Measurements from ENCODE around the gene POU5F2.

Gene POU5F2

DNA sequence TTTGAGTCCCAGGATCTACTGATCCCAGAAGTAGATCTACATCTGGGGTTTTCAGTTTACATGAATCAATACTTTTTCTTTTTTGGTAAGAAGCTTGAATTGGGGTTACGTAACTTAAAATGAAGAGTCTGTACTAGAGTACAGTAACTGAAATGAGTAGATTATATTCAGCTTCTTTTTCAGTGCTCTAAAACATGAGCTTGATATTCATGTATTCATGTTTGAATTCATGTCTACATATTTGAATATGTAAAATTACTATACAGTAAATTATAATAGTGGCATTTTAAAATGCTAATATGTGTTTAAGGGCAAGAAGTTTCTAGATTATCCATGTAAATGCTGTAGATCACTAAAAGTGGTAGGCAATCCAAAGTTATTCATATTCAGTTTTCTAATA, 14.8 kb downstream of the POU5F2 start:
- Mint-ChIP-seq H3K4me3 (no peak overlapping the region), H3K36me3 (peaks cover 0 to 3% of the 10 kb centered on the region in 2 donors), H3K27ac (no peak overlapping the region), H3K9me3 (no peaks in the 10 kb centered on the region), H3K27me3 (no peaks in the 10 kb centered on the region), H3K4me1 (no peaks in the 10 kb centered on the region)
- DNase-seq (no peak), ATAC-seq (replicated peaks) (no peak)

- ATAC-seq (replicated peaks) = no peak
- Mint-ChIP-seq H3K27ac (no peak overlapping the region), H3K36me3 (peaks cover 0 to 6% of the 10 kb centered on the region in 2 donors), H3K9me3 (no peaks in the 10 kb centered on the region), H3K4me1 (no peaks in the 10 kb centered on the region), H3K4me3 (no peak overlapping the region), H3K27me3 (no peaks in the 10 kb centered on the region)
- DNase-seq = no peak
These were observed 16.6 kb downstream of the POU5F2 start for GRCh38 chr5:93724791-93725190.

- peaks cover 0 to 4% of the 10 kb centered on the region in 2 donors for H3K36me3 Mint-ChIP-seq
- H3K27ac Mint-ChIP-seq = no peak overlapping the region
- no peak for DNase-seq
- no peaks in the 10 kb centered on the region for H3K9me3 Mint-ChIP-seq
- no peak overlapping the region for H3K4me3 Mint-ChIP-seq
- H3K4me1 Mint-ChIP-seq = no peaks in the 10 kb centered on the region
- ATAC-seq (replicated peaks) = no peak
- H3K27me3 Mint-ChIP-seq = no peaks in the 10 kb centered on the region
These were observed 17.7 kb downstream of the POU5F2 start for GRCh38 chr5:93723681-93724080.

DNA sequence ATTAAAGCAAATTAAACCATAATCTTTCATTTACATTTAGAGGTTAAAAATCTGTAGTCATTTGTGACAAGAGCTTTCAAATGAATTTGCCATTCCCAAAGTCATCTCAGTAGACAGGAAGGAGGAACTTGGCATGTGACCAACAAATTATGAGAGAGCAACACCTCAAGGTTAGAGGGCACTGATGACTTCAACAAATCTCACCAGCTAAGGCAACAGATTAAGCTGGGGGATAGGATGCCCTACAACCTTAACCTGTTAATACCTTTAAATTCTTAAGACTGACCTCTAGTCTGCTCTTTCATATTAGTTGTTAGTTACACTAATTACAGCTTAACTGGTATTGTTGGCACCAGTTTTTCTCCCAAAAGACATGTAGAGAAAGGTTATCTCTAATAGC, 18.4 kb downstream of the POU5F2 start:
- no peaks in the 10 kb centered on the region for H3K27me3 Mint-ChIP-seq
- no peak overlapping the region for H3K27ac Mint-ChIP-seq
- DNase-seq (no peak), ATAC-seq (replicated peaks) (no peak)
- H3K4me3 Mint-ChIP-seq = no peak overlapping the region
- H3K4me1 Mint-ChIP-seq = no peaks in the 10 kb centered on the region
- peaks cover 0 to 8% of the 10 kb centered on the region in 2 donors for H3K36me3 Mint-ChIP-seq
- no peaks in the 10 kb centered on the region for H3K9me3 Mint-ChIP-seq

- Mint-ChIP-seq H3K27ac (no peak overlapping the region), H3K36me3 (peaks cover 0 to 8% of the 10 kb centered on the region in 2 donors), H3K27me3 (no peaks in the 10 kb centered on the region), H3K9me3 (no peaks in the 10 kb centered on the region), H3K4me3 (no peak overlapping the region), H3K4me1 (no peaks in the 10 kb centered on the region)
- no peak for DNase-seq
- ATAC-seq (replicated peaks) = no peak
These were observed 18.8 kb downstream of the POU5F2 start for GRCh38 chr5:93722588-93722987.

GRCh38 chr5:93721511-93721910, 19.9 kb downstream of the POU5F2 start:
- Mint-ChIP-seq H3K27me3 (no peaks in the 10 kb centered on the region), H3K36me3 (peaks cover 0 to 8% of the 10 kb centered on the region in 2 donors), H3K27ac (no peak overlapping the region), H3K9me3 (no peaks in the 10 kb centered on the region), H3K4me1 (peaks cover 0 to 2% of the 10 kb centered on the region in 2 donors), H3K4me3 (no peak overlapping the region)
- ATAC-seq (replicated peaks) (no peak), DNase-seq (no peak)

- H3K4me3 Mint-ChIP-seq = no peak overlapping the region
- no peaks in the 10 kb centered on the region for H3K9me3 Mint-ChIP-seq
- DNase-seq (no peak), ATAC-seq (replicated peaks) (no peak)
- peaks cover 0 to 8% of the 10 kb centered on the region in 2 donors for H3K36me3 Mint-ChIP-seq
- no peaks in the 10 kb centered on the region for H3K27me3 Mint-ChIP-seq
- no peak overlapping the region for H3K27ac Mint-ChIP-seq
- peaks cover 0 to 2% of the 10 kb centered on the region in 2 donors for H3K4me1 Mint-ChIP-seq
These were observed 20.3 kb downstream of the POU5F2 start for GRCh38 chr5:93721071-93721470.

GRCh38 chr5:93717162-93717561, 24.2 kb downstream of the POU5F2 start:
- Mint-ChIP-seq H3K27me3 (no peaks in the 10 kb centered on the region), H3K9me3 (peaks cover 0 to 4% of the 10 kb centered on the region in 2 donors), H3K27ac (no peak overlapping the region), H3K4me3 (no peak overlapping the region), H3K36me3 (peaks cover 6 to 17% of the 10 kb centered on the region in 2 donors), H3K4me1 (peaks cover 0 to 2% of the 10 kb centered on the region in 2 donors)
- ATAC-seq (replicated peaks) (no peak), DNase-seq (no peak)

DNA sequence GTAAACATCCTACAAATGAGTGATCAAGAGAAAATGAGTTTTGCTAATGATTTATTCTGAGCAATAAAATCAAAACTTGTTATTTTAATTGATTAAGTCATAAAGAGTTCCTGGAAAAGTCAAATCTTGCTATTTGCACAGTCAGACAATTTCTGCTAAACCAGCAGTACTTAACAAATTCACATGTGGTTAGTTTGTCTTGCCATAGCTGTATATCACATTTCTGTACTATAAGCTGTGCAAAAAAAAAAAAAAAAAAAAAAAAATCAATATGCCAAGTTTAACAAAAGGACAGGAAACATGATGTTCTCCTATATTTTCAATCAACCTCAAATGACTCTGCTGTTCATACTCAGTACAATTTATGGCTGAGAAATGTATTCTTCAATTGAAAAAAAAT, 24.9 kb downstream of the POU5F2 start:
- ATAC-seq (replicated peaks) = no peak
- Mint-ChIP-seq H3K36me3 (peaks cover 6 to 22% of the 10 kb centered on the region in 2 donors), H3K27me3 (no peaks in the 10 kb centered on the region), H3K4me1 (peaks cover 0 to 4% of the 10 kb centered on the region in 2 donors), H3K4me3 (no peak overlapping the region), H3K9me3 (peaks cover 0 to 4% of the 10 kb centered on the region in 2 donors), H3K27ac (no peak overlapping the region)
- no peak for DNase-seq

DNA sequence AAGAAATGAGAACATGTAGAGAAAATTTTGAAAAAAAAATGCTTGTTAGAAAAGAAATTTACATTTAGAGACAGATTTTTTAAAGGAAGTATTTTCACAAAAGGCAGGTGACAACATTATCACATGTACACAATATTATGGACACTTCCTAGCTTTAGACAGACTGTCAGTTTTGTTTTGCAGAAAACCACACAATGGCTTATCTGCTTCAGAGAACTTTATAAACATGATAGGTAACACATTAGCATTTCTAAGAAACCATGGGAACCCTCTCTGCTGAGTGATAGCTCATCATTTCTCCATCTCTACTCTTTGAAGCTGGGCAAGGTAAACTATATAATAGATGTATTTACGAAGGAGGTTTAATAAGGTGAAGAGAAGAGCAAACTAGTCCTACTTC, 25.6 kb downstream of the POU5F2 start:
- Mint-ChIP-seq H3K36me3 (peaks cover 6 to 23% of the 10 kb centered on the region in 2 donors), H3K9me3 (peaks cover 0 to 4% of the 10 kb centered on the region in 2 donors), H3K27me3 (no peaks in the 10 kb centered on the region), H3K4me1 (peaks cover 0 to 4% of the 10 kb centered on the region in 2 donors), H3K4me3 (no peak overlapping the region), H3K27ac (no peak overlapping the region)
- ATAC-seq (replicated peaks) = no peak
- DNase-seq = no peak

DNA sequence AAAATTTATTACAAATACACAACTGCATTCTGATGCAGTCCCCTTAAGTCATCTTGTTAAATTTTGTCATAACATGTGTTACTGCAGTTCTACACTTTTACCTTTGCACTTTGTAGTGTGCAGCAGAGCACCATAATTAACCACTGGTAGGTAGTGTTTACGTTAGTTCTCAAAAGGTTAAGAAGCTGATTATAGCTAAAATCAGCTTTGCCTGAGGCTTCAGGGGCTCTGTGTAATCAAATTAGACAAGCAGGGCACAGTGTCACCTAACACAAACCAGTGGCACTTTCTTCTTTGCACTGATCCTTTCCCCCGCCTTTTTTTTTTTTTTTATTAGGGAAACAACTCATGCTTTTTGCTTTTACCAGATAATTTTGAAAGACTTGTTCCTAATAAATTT, 26.1 kb downstream of the POU5F2 start:
- peaks cover 6 to 23% of the 10 kb centered on the region in 2 donors for H3K36me3 Mint-ChIP-seq
- no peak for DNase-seq
- no peak overlapping the region for H3K27ac Mint-ChIP-seq
- no peak for ATAC-seq (replicated peaks)
- H3K9me3 Mint-ChIP-seq = peaks cover 0 to 4% of the 10 kb centered on the region in 2 donors
- no peak overlapping the region for H3K4me3 Mint-ChIP-seq
- H3K27me3 Mint-ChIP-seq = no peaks in the 10 kb centered on the region
- H3K4me1 Mint-ChIP-seq = peaks cover 0 to 4% of the 10 kb centered on the region in 2 donors

- DNase-seq = no peak
- Mint-ChIP-seq H3K27ac (no peak overlapping the region), H3K4me1 (peaks cover 0 to 4% of the 10 kb centered on the region in 2 donors), H3K4me3 (no peak overlapping the region), H3K36me3 (peaks cover 6 to 25% of the 10 kb centered on the region in 2 donors), H3K9me3 (peaks cover 0 to 4% of the 10 kb centered on the region in 2 donors), H3K27me3 (no peaks in the 10 kb centered on the region)
- no peak for ATAC-seq (replicated peaks)
These were observed 33.0 kb downstream of the POU5F2 start for GRCh38 chr5:93708442-93708841.

- Mint-ChIP-seq H3K27ac (no peak overlapping the region), H3K36me3 (peaks cover 0 to 15% of the 10 kb centered on the region in 2 donors), H3K27me3 (no peaks in the 10 kb centered on the region), H3K4me1 (peaks cover 0 to 2% of the 10 kb centered on the region in 2 donors), H3K4me3 (no peak overlapping the region), H3K9me3 (no peaks in the 10 kb centered on the region)
- DNase-seq (no peak), ATAC-seq (replicated peaks) (no peak)
These were observed 35.5 kb downstream of the POU5F2 start for GRCh38 chr5:93705896-93706295.

GRCh38 chr5:93704996-93705395, 36.4 kb downstream of the POU5F2 start:
- DNase-seq = no peak
- no peaks in the 10 kb centered on the region for H3K9me3 Mint-ChIP-seq
- no peak for ATAC-seq (replicated peaks)

GRCh38 chr5:93691997-93692396, 49.4 kb downstream of the POU5F2 start:
- ATAC-seq (replicated peaks) (no peak), DNase-seq (no peak)
- Mint-ChIP-seq H3K4me3 (no peak overlapping the region), H3K36me3 (peaks cover 58 to 69% of the 10 kb centered on the region in 2 donors), H3K4me1 (peaks cover 0 to 5% of the 10 kb centered on the region in 2 donors), H3K27ac (no peak overlapping the region), H3K27me3 (no peaks in the 10 kb centered on the region), H3K9me3 (peaks cover 34 to 35% of the 10 kb centered on the region in 2 donors)

More at GRCh38 chr5:93704996-93705395, 36.4 kb downstream of the POU5F2 start:
- Mint-ChIP-seq H3K4me3 (no peak overlapping the region), H3K27me3 (no peaks in the 10 kb centered on the region), H3K4me1 (peaks cover 0 to 2% of the 10 kb centered on the region in 2 donors), H3K36me3 (peaks cover 0 to 15% of the 10 kb centered on the region in 2 donors), H3K27ac (no peak overlapping the region)

Measured in stimulated activated naive B cell treated with anti-CD40 and anti-IgM and Interleukin-4, amounts not matched to agents 10 μg/mL and 1 μg/mL and 100 μg/mL, for 72 hours (primary cell).